DND-41 (cell line): ENCODE measurements around the gene ADGRG6.

ENCODE experiments used
- CTCF ChIP-seq: IDR thresholded peaks from 2 replicates; pipeline ENCODE4 v1.5.1; 2012; ENCODE audit warnings: borderline replicate concordance, low read length, moderate library complexity, mild to moderate bottlenecking; ENCODE audit not compliant: poor library complexity, severe bottlenecking; ENCODE audit errors: extremely low read depth
- EZH2 ChIP-seq: IDR thresholded peaks from 3 replicates; pipeline ENCODE4 v1.6.1; 2012; ENCODE audit warnings: borderline replicate concordance, low read depth, mild to moderate bottlenecking, moderate library complexity, low read length, inconsistent platforms; ENCODE audit not compliant: severe bottlenecking

DNA sequence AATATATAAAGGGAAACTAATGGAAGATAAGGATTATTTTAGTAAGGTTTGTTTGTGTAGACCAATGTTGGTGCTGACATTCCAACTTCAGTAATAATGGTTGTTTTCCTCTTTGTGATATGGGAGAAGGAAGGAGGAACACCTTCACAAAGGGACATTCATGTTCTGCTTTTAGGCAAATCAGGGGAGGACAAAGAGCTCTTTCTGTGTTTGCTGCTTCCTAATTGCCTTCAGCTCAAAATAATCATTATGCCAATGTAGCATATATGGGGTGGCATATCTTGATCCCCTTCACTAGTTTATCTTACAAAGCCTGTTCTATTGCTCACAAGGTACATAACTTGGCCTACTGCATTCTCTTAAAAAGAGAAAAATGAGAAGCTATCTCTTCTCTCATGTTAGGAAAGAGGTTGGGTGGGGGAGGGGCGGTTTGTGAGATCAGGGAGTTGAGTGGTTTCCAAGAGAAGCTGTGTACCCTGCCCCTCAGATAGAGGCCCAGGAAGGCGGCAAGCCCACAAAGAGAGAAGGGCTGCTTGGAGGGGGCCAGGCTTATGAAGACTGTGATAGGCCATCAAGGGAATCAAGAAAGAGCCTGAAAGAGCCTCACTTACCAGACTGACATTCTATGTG, 4.7 kb upstream of the ADGRG6 start:
- no peak for TF ChIP-seq CTCF
- no peak for TF ChIP-seq EZH2
